VCaP (cell line): Measurements from ENCODE around the gene ERC1.
A peak's percentile ranks its signal among the peaks of the same experiment; 100 is the strongest.

ENCODE experiments used
- H3K27ac ChIP-seq: fragments of 450-650 bp; 2 replicates; pipeline ENCODE4 v1.5.1; 2017
- CTCF ChIP-seq: fragments of 450-650 bp; conservative IDR thresholded peaks from 2 replicates; pipeline ENCODE4 v1.5.1; 2017; ENCODE audit warnings: mild to moderate bottlenecking, moderate library complexity

ERC1 gene

GRCh38 chr12:990661-991349 is at the start of gene ERC1:
ERC1 (plus strand) TSS chr12:991223; CDS start chr12:1027904, 36,681 bp downstream.
- TF ChIP-seq CTCF: peak; percentile 21
- peak within 1 kb of the TSS; percentile 99 for H3K27ac ChIP-seq

GRCh38 chr12:943051-943450 is 48.0 kb upstream of the ERC1 start:
- no peak for TF ChIP-seq CTCF
- H3K27ac ChIP-seq: peak overlapping the region; percentile 12; the same call in 1 of the 2 replicates

GRCh38 chr12:944211-944610 is 46.8 kb upstream of the ERC1 start:
- no peak overlapping the region for H3K27ac ChIP-seq
- TF ChIP-seq CTCF: no peak

- H3K27ac ChIP-seq: no peak overlapping the region
- no peak for TF ChIP-seq CTCF
Measured at GRCh38 chr12:946212-946611, 44.8 kb upstream of the ERC1 start.

- TF ChIP-seq CTCF: no peak
- H3K27ac ChIP-seq: no peak overlapping the region
Measured at GRCh38 chr12:946631-947030, 44.4 kb upstream of the ERC1 start.

- TF ChIP-seq CTCF: no peak
- peak overlapping the region; percentile 96 for H3K27ac ChIP-seq
Measured at GRCh38 chr12:948238-948637, 42.8 kb upstream of the ERC1 start.

GRCh38 chr12:949453-950191 is 41.4 kb upstream of the ERC1 start, which contains the start of gene RAD52:
RAD52 (minus strand) TSS chr12:949694; CDS start chr12:933058, 16,636 bp downstream.
- H3K27ac ChIP-seq: peak within 1 kb of the TSS; percentile 96
- TF ChIP-seq CTCF: peak; percentile 99
